HG03469 (cell line): ENCODE results near the gene XPO6.
"Not testable (repeated sequence)": the region's sequence is repeated elsewhere in the genome, so short reads cannot be mapped to it uniquely, and the experiment has no call there.

ENCODE experiments used
- ATAC-seq: cut with Tn5 transposase; IDR thresholded peaks from one replicate; pipeline ENCODE4 v1.9.1; 2021; ENCODE audit warnings: mild to moderate bottlenecking, moderate library complexity, moderate number of reproducible peaks; ENCODE audit not compliant: unreplicated experiment

The XPO6 gene, protein sequence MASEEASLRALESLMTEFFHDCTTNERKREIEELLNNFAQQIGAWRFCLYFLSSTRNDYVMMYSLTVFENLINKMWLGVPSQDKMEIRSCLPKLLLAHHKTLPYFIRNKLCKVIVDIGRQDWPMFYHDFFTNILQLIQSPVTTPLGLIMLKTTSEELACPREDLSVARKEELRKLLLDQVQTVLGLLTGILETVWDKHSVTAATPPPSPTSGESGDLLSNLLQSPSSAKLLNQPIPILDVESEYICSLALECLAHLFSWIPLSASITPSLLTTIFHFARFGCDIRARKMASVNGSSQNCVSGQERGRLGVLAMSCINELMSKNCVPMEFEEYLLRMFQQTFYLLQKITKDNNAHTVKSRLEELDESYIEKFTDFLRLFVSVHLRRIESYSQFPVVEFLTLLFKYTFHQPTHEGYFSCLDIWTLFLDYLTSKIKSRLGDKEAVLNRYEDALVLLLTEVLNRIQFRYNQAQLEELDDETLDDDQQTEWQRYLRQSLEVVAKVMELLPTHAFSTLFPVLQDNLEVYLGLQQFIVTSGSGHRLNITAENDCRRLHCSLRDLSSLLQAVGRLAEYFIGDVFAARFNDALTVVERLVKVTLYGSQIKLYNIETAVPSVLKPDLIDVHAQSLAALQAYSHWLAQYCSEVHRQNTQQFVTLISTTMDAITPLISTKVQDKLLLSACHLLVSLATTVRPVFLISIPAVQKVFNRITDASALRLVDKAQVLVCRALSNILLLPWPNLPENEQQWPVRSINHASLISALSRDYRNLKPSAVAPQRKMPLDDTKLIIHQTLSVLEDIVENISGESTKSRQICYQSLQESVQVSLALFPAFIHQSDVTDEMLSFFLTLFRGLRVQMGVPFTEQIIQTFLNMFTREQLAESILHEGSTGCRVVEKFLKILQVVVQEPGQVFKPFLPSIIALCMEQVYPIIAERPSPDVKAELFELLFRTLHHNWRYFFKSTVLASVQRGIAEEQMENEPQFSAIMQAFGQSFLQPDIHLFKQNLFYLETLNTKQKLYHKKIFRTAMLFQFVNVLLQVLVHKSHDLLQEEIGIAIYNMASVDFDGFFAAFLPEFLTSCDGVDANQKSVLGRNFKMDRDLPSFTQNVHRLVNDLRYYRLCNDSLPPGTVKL

GRCh38 chr16:28211758-28212531, at the start of gene XPO6:
XPO6 (minus strand) TSS chr16:28211965; CDS start chr16:28211368, 597 bp downstream.
- peak; percentile 58 for ATAC-seq

DNA sequence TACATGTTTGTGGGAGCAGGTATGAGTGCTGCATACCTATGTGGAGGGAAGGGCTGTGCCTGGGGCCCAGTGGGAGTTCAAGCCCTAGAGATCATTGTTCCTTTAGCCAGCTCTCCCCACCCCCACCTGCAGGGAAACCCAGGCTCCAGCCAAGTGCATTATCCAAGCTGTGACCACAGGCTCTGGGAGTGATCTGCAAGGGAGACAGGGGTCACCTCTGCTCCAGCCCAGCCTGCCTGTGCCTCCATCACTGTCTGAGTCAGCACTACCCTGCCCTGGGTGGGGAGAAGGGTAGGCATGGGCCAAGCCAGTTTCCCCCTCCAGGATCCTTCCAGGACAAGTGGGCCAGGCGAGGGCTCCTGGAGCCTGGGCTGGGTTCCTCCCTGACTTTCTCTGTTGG, 48.4 kb upstream of the XPO6 start:
- no peak for ATAC-seq

- ATAC-seq: no peak
These were observed 48.0 kb upstream of the XPO6 start for GRCh38 chr16:28259781-28260150.

DNA sequence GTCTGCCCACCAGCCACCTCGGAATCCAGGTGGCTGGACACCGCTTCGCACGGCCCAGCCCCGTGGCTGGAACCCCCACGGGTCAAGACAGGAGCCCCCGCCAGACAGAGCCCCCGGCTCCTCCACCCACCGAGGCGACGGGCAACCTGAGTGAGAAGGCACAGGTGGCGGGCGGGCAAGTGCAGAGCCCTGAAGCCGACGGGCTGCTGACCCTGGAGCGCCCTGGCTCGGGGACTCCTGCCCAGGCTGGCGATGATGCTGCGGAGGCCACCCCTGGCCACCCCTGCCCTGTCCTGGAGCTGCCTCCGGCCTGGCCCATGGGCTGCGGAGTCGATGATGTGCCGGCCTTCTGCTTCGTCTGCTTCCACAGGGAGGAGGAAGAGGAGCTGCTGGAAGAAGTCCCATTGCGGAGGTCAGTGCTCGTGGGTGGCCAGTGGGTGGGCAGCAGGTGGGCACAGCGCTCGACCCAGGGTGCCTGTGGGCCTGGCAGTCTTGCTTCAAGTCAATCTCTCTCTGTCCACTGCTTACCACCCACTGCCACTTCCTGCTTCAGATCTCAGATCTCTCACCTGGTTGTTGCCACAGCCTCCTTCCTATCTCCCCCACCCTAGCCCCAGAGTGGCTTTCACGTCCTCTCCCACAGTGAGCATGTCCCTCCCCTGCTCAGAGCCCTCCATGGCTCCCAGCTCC, 47.5 kb upstream of the XPO6 start:
- ATAC-seq: no peak

DNA sequence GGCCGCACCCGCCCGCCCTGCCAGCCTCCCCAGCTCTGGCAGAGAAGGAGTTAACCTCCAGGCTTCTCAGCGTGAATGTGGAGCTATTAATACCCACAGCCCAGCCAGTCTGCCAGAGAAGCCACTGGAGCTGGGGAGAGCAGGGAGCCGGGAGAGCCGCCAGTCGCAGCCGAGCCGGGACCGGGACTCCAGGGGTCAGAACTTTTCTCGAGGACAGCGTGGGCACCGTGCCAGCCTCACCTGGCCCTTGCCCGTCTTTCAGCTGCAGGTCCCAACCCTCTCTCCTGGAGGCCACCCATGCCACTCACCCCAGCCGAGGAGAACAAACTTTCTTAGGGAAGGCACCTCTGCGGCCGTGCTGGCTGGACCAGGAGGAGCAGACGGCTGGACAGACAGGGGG, 46.8 kb upstream of the XPO6 start:
- ATAC-seq: no peak

GRCh38 chr16:28257256-28257655, 45.5 kb upstream of the XPO6 start:
- ATAC-seq: no peak

DNA sequence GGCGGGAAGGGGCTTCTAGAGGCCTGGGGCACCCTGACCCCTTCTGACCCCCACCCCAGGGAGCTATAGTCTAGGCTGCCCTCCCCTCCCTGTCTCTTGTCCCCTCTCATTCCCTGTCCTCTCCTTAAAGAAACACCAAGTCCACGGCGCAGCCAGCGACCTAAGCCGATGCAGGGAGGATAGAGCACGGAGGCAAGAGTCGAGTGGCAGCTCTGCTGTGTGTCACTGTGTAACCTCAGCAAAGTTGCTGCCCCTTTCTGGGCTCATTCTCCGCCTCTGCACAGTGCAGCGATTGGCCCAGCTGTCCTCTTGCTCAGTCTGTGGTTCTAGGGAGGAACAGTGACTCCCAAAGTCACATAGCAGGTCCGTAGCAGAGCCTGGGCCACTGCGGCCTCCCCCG, 44.1 kb upstream of the XPO6 start:
- ATAC-seq: no peak

- ATAC-seq: no peak
These were observed 42.4 kb upstream of the XPO6 start for GRCh38 chr16:28254158-28254557.

GRCh38 chr16:28250999-28251398, 39.2 kb upstream of the XPO6 start:
- no peak for ATAC-seq

- ATAC-seq: not testable (repeated sequence)
These were observed 37.7 kb upstream of the XPO6 start for GRCh38 chr16:28249483-28249882.

DNA sequence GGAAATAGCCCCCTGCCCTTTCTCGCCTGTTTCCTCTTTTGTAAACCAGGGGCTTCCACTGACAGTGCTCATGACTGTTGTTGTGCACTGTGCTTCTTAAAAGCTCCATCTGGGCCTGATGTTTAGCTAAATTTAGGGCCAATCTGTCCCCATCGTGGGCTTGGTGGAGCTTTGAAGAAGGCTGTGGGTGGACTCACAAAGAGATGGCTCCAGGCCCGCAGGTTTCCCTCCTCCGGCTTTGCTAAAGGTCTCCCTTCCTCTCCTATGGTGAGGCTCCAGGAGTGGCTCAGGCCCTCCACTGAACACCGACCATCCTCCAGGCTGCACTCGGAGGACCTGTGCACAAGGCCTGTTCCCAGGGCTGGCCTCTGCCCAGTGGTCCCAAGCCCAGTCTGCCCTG, 30.2 kb upstream of the XPO6 start:
- no peak for ATAC-seq

DNA sequence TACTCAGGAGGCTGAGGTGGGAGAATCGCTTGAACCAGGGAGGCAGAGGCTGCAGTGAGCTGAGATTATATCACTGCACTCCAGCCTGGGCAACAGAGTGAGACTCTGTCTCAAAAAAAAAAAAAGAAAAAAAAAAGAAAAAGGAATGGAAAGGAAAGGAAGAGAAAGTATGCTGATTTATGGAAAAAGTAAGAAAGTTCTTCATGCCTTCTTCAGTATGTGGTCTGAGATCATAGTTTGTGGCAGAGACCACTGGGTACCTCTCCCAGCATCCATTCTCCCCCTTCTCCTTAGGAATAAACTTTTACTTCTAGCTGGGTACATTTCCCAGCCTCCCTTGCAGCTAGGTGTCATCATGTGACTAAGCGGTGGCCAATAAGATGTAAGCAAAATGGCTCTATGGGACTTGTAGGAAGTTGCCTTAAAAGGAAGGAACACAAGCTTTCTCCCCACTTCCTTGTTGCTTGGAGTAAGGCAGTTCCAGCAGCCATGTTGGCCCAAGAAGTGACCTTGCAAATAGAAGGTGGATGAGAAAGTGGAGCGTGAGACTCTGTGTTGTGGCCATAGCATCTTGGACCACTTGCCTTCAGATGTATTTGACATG, 26.1 kb upstream of the XPO6 start:
- ATAC-seq: no peak

DNA sequence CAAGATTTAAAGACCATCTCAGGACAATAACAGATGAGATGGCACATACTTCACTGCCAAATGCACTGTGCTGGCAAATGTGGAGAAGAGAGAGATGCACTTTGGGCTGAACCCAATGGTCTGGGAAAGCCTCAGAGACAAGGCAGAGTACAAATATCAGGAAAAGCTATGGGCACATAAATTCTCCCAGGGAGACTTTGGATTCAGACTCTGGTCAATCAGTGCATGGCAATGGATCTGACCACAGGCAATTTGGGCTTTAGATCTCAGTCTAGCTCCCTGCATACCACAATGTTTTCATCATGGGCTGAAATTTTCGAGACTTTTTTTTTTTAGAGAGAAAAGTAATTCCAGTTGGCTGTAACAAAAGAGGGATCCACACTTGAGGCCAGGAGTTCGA, 20.0 kb upstream of the XPO6 start:
- no peak for ATAC-seq

- not testable (repeated sequence) for ATAC-seq
These were observed 12.1 kb upstream of the XPO6 start for GRCh38 chr16:28223909-28224308.

DNA sequence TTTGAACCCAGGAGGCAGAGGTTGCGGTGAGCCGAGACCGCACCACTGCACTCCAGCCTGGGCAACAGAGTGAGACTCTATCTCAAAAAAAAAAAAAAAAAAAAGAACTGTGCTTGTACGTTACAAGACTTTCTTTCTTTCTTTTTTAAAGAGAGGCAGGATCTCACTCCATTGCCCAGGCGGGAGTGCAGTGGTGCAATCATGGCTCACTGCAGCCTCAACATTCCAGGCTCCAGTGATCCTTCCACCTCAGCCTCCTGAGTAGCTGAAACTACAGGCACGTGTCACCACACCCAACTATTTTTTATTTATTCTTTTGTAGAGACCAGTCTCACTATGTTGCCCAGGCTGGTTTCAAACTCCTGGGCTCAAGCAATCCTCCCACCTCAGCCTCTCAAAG, 8.0 kb upstream of the XPO6 start:
- not testable (repeated sequence) for ATAC-seq

GRCh38 chr16:28219282-28219681, 7.5 kb upstream of the XPO6 start:
- ATAC-seq: no peak

DNA sequence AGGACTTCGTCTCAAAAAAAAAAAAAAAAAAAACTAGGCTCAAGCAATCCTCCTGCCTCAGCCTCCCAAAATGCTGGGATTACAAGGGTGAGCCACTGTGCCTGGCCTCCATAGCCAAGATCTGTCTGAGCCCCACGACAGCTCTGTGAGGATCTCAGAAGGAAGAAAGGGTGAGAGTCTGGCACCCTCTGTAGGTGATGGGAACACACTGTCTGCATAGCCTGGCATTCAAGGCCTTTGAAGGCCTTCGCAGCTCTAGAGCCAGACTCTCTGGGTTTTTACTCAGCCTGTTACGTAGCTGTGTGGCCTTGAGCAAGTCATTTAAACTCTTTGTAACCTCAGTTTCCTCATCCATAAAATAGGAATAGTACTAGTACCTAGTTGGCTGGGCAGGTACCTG, 6.3 kb upstream of the XPO6 start:
- ATAC-seq: peak; percentile 56

- ATAC-seq: no peak
These were observed 5.6 kb upstream of the XPO6 start for GRCh38 chr16:28217326-28217725.

- ATAC-seq: no peak
These were observed 1.6 kb upstream of the XPO6 start for GRCh38 chr16:28213396-28213795.

- ATAC-seq: no peak
These were observed 738 bp upstream of the XPO6 start for GRCh38 chr16:28212532-28212873.
